CD1c-positive myeloid dendritic cell (primary cell): Measurements from ENCODE around the gene FBXL19.

Experiments used
- DNase-seq: peaks from one replicate; pipeline ENCODE4 v3.0.0-alpha.2; 2016; ENCODE audit errors: extremely low spot score

FBXL19 gene

GRCh38 chr16:30964574-30965226 lies 41.3 kb downstream of the FBXL19 start:
- peak; percentile 41 for DNase-seq

GRCh38 chr16:30965436-30965835 lies 42.1 kb downstream of the FBXL19 start:
- DNase-seq: no peak

DNA sequence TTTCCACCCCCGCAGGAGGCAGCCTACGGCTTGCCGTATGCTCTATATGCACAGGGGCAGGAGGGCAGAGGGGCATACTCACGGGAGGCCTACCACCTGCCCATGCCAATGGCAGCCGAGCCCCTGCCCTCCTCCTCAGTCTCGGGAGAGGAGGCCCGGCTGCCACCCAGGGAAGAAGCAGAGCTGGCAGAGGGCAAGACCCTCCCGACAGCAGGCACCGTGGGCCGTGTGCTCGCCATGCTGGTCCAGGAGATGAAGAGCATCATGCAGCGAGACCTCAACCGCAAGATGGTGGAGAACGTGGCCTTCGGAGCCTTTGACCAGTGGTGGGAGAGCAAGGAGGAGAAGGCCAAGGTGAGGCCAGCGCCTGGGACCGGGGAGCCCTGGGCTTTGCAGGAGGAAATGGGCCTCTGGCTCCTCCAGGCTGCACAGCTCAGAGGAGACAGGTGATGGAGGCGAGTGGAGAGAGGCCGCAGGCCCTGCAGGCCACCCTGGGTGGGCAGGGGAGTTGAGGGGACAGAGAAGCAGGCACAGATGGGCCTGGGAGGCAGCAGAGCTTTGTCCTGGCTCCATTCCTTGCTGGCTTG lies 42.8 kb downstream of the FBXL19 start:
- DNase-seq: no peak

- no peak for DNase-seq
Measured at GRCh38 chr16:30967795-30968194, 44.4 kb downstream of the FBXL19 start.

DNA sequence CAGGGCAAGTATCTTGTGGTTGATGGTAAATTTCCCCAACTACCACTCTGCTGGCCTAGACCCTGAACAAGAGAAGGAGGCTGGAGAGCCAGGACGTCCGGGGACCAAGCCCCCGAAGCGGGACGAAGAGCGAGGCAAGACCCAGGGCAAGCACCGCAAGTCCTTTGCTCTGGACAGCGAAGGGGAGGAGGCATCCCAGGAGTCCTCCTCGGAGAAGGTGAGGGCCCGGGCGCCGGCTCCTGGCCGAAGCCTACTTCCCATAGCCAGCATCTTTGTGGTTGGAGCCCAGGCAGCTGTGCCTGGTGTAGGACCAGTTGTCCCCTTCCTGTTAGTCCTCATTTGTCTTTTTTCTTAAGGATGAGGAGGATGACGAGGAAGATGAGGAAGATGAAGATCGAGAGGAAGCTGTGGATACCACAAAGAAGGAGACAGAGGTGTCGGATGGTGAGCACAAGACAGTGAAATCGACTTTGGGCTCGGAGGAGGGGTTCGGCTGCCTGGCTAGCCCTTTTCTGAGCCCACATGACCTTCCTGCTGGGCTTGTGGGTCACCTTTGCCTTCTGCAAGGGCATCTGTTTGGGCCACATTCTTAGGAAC lies 46.0 kb downstream of the FBXL19 start:
- no peak for DNase-seq

DNA sequence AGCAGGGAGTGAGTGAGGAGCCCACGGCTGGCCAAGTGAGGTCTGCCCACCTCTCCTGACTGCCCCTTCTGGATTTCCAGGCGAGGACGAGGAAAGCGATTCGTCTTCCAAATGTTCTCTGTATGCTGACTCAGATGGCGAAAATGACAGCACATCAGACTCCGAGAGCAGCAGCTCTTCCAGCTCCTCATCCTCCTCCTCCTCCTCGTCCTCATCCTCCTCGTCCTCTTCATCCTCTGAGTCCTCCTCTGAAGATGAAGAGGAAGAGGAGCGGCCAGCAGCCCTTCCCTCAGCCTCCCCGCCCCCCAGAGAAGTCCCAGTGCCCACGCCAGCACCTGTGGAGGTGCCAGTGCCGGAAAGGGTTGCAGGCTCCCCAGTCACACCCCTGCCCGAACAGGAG lies 47.9 kb downstream of the FBXL19 start:
- no peak for DNase-seq

- no peak for DNase-seq
Measured at GRCh38 chr16:30972872-30973271, 49.5 kb downstream of the FBXL19 start.

DNA sequence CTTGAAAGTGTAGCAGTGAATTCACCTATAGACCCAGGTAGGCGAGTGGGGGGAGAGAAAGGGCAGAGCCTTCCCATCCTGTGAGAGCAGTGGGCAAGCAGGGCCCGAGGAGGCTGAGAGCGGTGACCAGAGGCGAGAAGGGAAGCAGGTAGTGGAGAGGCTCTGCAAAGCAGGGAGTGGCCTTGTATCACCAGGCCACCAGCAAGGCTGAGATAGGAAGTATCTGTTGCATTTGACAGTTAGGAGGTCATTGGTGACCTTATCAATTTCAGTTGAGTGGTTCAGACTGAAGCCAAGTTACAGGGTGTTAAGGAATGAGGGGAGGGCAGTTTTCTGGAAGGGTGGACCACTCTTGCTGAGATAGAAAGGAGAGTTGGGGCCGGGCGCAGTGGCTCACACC lies 51.0 kb downstream of the FBXL19 start:
- DNase-seq: no peak

- DNase-seq: no peak
Measured at GRCh38 chr16:30976486-30976885, 53.1 kb downstream of the FBXL19 start.

GRCh38 chr16:30977502-30977901 lies 54.1 kb downstream of the FBXL19 start:
- no peak for DNase-seq

- DNase-seq: no peak
Measured at GRCh38 chr16:30979170-30980022, 56.0 kb downstream of the FBXL19 start.

DNA sequence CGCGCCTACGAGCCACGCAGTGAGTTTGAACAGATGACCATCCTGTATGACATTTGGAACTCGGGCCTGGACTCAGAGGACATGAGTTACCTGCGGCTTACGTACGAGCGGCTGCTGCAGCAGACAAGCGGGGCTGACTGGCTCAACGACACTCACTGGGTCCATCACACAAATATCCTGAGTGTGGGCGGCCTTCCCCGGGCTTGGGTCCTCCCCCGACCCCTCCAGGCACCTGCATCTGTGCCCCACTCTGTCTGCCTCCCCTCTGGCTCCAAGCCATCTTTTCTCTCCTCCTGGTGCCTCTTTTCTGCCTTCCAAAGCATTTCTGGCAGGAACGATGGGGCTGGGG lies 56.6 kb downstream of the FBXL19 start:
- DNase-seq: no peak

GRCh38 chr16:30980434-30980833 lies 57.1 kb downstream of the FBXL19 start:
- DNase-seq: no peak

DNA sequence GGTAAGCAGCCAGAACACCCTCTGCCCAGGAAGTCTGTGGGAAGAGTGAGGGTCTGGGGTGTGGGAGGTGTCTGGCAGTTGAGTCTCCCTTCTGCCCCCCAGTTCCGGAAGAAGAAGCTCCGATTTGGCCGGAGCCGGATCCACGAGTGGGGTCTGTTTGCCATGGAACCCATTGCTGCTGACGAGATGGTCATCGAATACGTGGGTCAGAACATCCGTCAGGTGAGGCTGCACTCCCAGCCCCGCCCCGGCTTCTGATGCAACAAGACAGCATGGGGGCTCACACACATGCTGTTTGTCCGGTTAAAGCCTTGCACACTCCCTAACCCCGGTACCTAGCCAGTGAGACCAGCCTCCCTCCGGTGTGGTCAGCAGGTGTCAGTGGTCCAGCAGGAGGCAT lies 57.6 kb downstream of the FBXL19 start:
- DNase-seq: no peak

GRCh38 chr16:30982548-30983288 lies 59.3 kb downstream of the FBXL19 start:
- no peak for DNase-seq

GRCh38 chr16:30983289-30983889 lies 60.0 kb downstream of the FBXL19 start:
- no peak for DNase-seq

- no peak for DNase-seq
Measured at GRCh38 chr16:30983898-30984610, 60.7 kb downstream of the FBXL19 start.

- peak; percentile 90 for DNase-seq
Measured at GRCh38 chr16:30984669-30985400, 61.5 kb downstream of the FBXL19 start, which contains the start of gene HSD3B7. Gene HSD3B7, plus strand, starts transcription at chr16:30985207. Its CDS starts 452 bp downstream, at chr16:30985659.

GRCh38 chr16:30985401-30986128 lies 62.2 kb downstream of the FBXL19 start:
- DNase-seq: no peak
